ENCODE data around the gene SLC34A2. TPM values are rescaled to one million over a fixed set of nuclear protein-coding genes. Genes with fewer than 3 reads are reported as not detected.
A peak's percentile ranks its signal among the peaks of the same experiment; 100 is the strongest.

The SLC34A2 gene
- total RNA-seq, 1 experiment from 2014 or later: 1.7 TPM

GRCh38 chr4:25662306-25662705 lies 6.7 kb downstream of the SLC34A2 start (continued):
- no peak for TF ChIP-seq ZNF532 (CRISPR knock-in tag; IDR thresholded peaks at IDR 0.05; ENCODE audit: borderline replicate concordance)
- TF ChIP-seq ZNF232 (CRISPR knock-in tag; IDR thresholded peaks at IDR 0.05): no peak
- no peak for TF ChIP-seq FOXP1 (CRISPR knock-in tag; IDR thresholded peaks at IDR 0.05; ENCODE audit: borderline replicate concordance)
- no peak for TF ChIP-seq JUN (CRISPR knock-in tag; IDR thresholded peaks at IDR 0.05)
- no peak for TF ChIP-seq ZNF281 (CRISPR knock-in tag; IDR thresholded peaks at IDR 0.05)
- TF ChIP-seq HMGXB4 (CRISPR knock-in tag; IDR thresholded peaks at IDR 0.05): no peak
- TF ChIP-seq ZNF423 (CRISPR knock-in tag; IDR thresholded peaks at IDR 0.05): no peak
- no peak for TF ChIP-seq NR1H2 (CRISPR knock-in tag; IDR thresholded peaks at IDR 0.05)

GRCh38 chr4:25663781-25664180 lies 8.1 kb downstream of the SLC34A2 start:
- Mint-ChIP-seq H3K27me3 (ENCODE audit: low read depth) (no peaks in the 10 kb centered on the region), H3K36me3 (no peaks in the 10 kb centered on the region), H3K27ac (no peak overlapping the region), H3K9me3 (no peaks in the 10 kb centered on the region), H3K4me1 (peaks cover 14% of the 10 kb centered on the region), H3K4me3 (no peak overlapping the region)
- POLR2A ChIA-PET: no interaction called here
- DNase-seq (ENCODE audit: low spot score) (no peak), ATAC-seq (peak; percentile 32)
- CTCF ChIA-PET: interaction anchor here (0.7 to 2.3 kb wide), 5 partner anchors 9 to 224 kb away, joined by 3 to 14 read pairs (median 3); partner anchors contain the start of gene SLC34A2
- TF ChIP-seq ZNF232 (CRISPR knock-in tag; IDR thresholded peaks at IDR 0.05) (no peak), ZSCAN18 (CRISPR knock-in tag; IDR thresholded peaks at IDR 0.05) (no peak)

- Mint-ChIP-seq H3K27ac (no peak overlapping the region), H3K27me3 (ENCODE audit: low read depth) (no peaks in the 10 kb centered on the region), H3K36me3 (no peaks in the 10 kb centered on the region), H3K4me3 (no peak overlapping the region), H3K4me1 (peaks cover 14% of the 10 kb centered on the region), H3K9me3 (no peaks in the 10 kb centered on the region)
- no peak for TF ChIP-seq ZNF396 (CRISPR knock-in tag; IDR thresholded peaks at IDR 0.05; ENCODE audit: borderline replicate concordance)
- no peak for TF ChIP-seq STAT6 (CRISPR knock-in tag; conservative IDR thresholded peaks at IDR 0.05; ENCODE audit: low read depth)
- no peak for TF ChIP-seq NFYB (CRISPR knock-in tag; conservative IDR thresholded peaks at IDR 0.05; ENCODE audit: low read depth)
- TF ChIP-seq ZNF423 (CRISPR knock-in tag; IDR thresholded peaks at IDR 0.05): no peak
- no peak for TF ChIP-seq E2F4 (CRISPR knock-in tag; IDR thresholded peaks at IDR 0.05; ENCODE audit: borderline replicate concordance, low read depth)
- no peak for TF ChIP-seq USF1 (CRISPR knock-in tag; IDR thresholded peaks at IDR 0.05)
- TF ChIP-seq NR2C2 (CRISPR knock-in tag; IDR thresholded peaks at IDR 0.05): no peak
- ATAC-seq: no peak
- ChIA-PET POLR2A (no interaction called here), CTCF (interaction anchor here (0.5 to 2.3 kb wide), 3 partner anchors 11 to 226 kb away, joined by 3 to 7 read pairs (median 3); partner anchors contain the start of gene SLC34A2)
- no peak for DNase-seq (ENCODE audit: low spot score)
These were observed 10.5 kb downstream of the SLC34A2 start for GRCh38 chr4:25666031-25666630.

Measured in WTC11 (cell line).